ENCODE data around the gene MCTP2. TPM values are rescaled to one million over a fixed set of nuclear protein-coding genes. Genes with fewer than 3 reads are reported as not detected.
A peak's percentile ranks its signal among the peaks of the same experiment; 100 is the strongest.

The MCTP2 gene, protein sequence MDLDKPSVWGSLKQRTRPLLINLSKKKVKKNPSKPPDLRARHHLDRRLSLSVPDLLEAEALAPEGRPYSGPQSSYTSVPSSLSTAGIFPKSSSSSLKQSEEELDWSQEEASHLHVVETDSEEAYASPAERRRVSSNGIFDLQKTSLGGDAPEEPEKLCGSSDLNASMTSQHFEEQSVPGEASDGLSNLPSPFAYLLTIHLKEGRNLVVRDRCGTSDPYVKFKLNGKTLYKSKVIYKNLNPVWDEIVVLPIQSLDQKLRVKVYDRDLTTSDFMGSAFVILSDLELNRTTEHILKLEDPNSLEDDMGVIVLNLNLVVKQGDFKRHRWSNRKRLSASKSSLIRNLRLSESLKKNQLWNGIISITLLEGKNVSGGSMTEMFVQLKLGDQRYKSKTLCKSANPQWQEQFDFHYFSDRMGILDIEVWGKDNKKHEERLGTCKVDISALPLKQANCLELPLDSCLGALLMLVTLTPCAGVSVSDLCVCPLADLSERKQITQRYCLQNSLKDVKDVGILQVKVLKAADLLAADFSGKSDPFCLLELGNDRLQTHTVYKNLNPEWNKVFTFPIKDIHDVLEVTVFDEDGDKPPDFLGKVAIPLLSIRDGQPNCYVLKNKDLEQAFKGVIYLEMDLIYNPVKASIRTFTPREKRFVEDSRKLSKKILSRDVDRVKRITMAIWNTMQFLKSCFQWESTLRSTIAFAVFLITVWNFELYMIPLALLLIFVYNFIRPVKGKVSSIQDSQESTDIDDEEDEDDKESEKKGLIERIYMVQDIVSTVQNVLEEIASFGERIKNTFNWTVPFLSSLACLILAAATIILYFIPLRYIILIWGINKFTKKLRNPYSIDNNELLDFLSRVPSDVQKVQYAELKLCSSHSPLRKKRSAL
- total RNA-seq: 10 to 100 TPM; 12.0 to 18.3 (median 15.2) TPM

DNA sequence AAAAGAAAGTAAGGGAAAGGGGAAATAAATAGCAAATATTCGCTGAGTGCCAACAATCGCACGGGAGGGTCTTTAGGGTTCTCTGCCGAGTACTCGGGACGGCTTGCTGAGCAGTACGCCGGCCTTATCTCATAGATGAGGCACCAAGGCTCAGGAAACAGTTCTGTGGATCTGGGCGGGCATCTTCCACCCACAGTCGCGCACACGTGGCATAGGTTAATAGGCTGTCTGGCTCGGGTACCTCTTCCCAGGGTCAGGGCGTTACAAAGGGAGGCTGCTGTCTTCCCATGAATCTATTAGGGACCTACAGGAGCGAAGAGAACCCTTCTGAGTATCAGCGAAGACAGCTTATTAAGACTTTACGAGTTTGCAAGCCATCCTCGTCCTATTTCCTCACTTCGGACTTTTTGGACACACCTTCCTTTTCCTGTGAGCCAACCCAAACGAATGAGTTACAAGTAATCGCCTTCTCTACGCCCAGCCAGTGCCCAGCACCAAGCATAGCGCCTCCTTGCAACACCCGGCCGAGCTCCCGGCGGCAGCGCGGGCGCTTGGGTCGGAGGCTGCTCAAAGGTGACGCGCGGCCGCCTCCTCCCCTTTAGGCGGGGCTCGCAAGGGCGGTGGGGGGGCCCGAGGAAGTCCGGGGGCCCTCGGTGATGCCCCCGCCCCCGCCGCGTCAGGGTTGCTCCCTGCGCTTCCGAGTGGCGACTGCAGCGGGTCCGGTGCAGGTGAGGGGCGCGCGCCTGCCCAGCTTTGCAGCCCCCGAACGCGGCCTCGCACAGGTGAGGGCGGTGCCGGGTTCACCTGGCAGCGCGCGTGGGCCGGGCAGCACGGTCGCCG lies at the start of gene MCTP2:
Gene MCTP2, plus strand, starts transcription at position 679 of the 840 bp plus-strand sequence. CDS start 66,705 bp downstream, outside the sequence.
- H3K4me1 ChIP-seq: peaks cover 0 to 26% (median 4%) of the 10 kb centered on the region in 4 donors
- no peaks in the 10 kb centered on the region for H3K27me3 ChIP-seq
- H3K9me3 ChIP-seq: no peaks in the 10 kb centered on the region
- WGBS, 2 donors: 0 to 1% methylated on average over 37 to 58 of the region's 66 CpGs
- no peaks in the 10 kb centered on the region for H3K36me3 ChIP-seq
- TF ChIP-seq POLR2A (IDR thresholded peaks at IDR 0.05) (peak; percentile 15 to 66), EP300 (IDR thresholded peaks at IDR 0.05) (peak in 1 of 2 donors; percentile 76)
- TF ChIP-seq, protein P1, sequence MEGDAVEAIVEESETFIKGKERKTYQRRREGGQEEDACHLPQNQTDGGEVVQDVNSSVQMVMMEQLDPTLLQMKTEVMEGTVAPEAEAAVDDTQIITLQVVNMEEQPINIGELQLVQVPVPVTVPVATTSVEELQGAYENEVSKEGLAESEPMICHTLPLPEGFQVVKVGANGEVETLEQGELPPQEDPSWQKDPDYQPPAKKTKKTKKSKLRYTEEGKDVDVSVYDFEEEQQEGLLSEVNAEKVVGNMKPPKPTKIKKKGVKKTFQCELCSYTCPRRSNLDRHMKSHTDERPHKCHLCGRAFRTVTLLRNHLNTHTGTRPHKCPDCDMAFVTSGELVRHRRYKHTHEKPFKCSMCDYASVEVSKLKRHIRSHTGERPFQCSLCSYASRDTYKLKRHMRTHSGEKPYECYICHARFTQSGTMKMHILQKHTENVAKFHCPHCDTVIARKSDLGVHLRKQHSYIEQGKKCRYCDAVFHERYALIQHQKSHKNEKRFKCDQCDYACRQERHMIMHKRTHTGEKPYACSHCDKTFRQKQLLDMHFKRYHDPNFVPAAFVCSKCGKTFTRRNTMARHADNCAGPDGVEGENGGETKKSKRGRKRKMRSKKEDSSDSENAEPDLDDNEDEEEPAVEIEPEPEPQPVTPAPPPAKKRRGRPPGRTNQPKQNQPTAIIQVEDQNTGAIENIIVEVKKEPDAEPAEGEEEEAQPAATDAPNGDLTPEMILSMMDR (IDR thresholded peaks at IDR 0.05): no peak
- peak within 1 kb of the TSS; percentile 37 to 68 (median 56) for H3K4me3 ChIP-seq
- peak within 1 kb of the TSS; percentile 63 to 84 (median 74) for H3K27ac ChIP-seq
- peak; percentile 30 to 51 for DNase-seq (ENCODE audit: low spot score in 2 of 2)

DNA sequence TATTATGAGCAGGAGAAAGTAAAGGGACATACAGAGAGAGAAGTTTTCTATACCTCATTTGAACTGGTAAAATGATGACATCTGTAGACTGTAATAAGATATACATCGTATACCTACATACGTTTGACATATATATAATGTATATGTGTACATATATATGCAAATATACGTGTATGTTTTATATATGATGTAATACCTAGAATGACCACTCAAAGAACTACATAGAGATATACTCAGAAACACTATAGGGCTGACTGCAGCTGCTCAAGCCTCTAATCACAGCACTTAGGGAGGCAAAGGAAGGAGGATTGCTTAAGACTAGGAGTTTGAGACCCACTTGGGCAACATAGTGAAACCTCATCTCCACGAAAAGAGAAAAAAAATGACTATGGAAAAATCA lies 48.5 kb upstream of the MCTP2 start:
- no peaks in the 10 kb centered on the region for H3K9me3 ChIP-seq
- WGBS, 2 donors: 82 to 85% methylated on average over 4 of the region's 4 CpGs
- no peaks in the 10 kb centered on the region for H3K36me3 ChIP-seq
- no peak overlapping the region for H3K4me3 ChIP-seq
- DNase-seq (ENCODE audit: low spot score in 2 of 2): no peak
- no peaks in the 10 kb centered on the region for H3K4me1 ChIP-seq
- H3K27me3 ChIP-seq: no peaks in the 10 kb centered on the region
- TF ChIP-seq POLR2A (IDR thresholded peaks at IDR 0.05): no peak
- TF ChIP-seq, protein P1 (IDR thresholded peaks at IDR 0.05): no peak
- TF ChIP-seq EP300 (IDR thresholded peaks at IDR 0.05): no peak
- no peak overlapping the region for H3K27ac ChIP-seq

DNA sequence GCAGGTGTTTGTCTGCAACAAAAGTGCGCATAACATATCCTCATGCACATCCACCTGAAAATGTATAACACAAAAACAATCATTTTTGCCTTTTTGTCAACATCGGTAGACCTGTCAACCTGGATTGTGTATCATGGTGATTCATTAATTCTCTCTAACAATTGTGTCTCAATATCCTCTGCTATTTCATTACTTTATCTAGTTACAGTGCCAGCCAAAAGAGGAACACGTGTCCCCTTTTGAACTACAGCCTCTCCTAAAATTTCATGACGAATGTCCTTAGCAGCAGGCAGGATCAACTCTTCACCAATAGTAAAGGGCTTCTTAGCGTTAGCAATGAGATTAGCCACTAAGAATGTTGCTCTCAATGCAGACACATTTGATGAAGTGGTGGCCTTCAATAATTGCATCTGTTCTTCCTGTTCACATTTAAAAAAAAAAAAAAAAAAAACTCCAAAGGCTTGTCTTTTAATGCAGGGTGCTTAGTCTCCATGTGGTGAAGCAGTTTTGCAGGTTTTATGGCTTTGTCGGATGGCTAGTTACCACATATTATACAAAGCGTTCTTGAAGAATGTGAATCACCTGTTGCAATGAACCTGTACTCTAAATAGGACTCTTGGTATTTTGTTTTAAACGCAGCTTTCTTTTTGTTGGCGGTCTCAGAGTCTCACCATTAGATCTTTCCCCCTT lies 45.7 kb upstream of the MCTP2 start:
- DNase-seq (ENCODE audit: low spot score in 2 of 2): no peak
- no peaks in the 10 kb centered on the region for H3K4me1 ChIP-seq
- WGBS, 2 donors: 78 to 81% methylated on average over 9 of the region's 9 CpGs
- no peaks in the 10 kb centered on the region for H3K36me3 ChIP-seq
- H3K27me3 ChIP-seq: no peaks in the 10 kb centered on the region
- H3K27ac ChIP-seq: no peak overlapping the region
- no peak overlapping the region for H3K4me3 ChIP-seq
- H3K9me3 ChIP-seq: no peaks in the 10 kb centered on the region
- TF ChIP-seq POLR2A (IDR thresholded peaks at IDR 0.05) (no peak), EP300 (IDR thresholded peaks at IDR 0.05) (no peak)
- TF ChIP-seq, protein P1 (IDR thresholded peaks at IDR 0.05): no peak

GRCh38 chr15:94186770-94187331 lies 44.5 kb upstream of the MCTP2 start:
- no peaks in the 10 kb centered on the region for H3K27me3 ChIP-seq
- no peak overlapping the region for H3K4me3 ChIP-seq
- no peak for DNase-seq (ENCODE audit: low spot score in 2 of 2)
- H3K9me3 ChIP-seq: no peaks in the 10 kb centered on the region
- 85 to 94% methylated on average over 4 of the region's 4 CpGs for WGBS, 2 donors
- no peak overlapping the region for H3K27ac ChIP-seq
- no peaks in the 10 kb centered on the region for H3K36me3 ChIP-seq
- TF ChIP-seq EP300 (IDR thresholded peaks at IDR 0.05) (no peak), POLR2A (IDR thresholded peaks at IDR 0.05) (no peak)
- TF ChIP-seq, protein P1 (IDR thresholded peaks at IDR 0.05): no peak
- no peaks in the 10 kb centered on the region for H3K4me1 ChIP-seq
